D721Med (cell line): Measurements from ENCODE around the gene DOCK6.

Experiments
- DNase-seq: peaks from one replicate; pipeline ENCODE4 v3.0.0; 2011; ENCODE audit warnings: low spot score; ENCODE audit not compliant: insufficient read length
- FAIRE-seq: peaks from 2 replicates; lab custom pipeline; 2011; peaks lifted over from hg19 to GRCh38; lab: Jason Lieb, UNC
- TF ChIP-seq, protein P1 (sequence below): IDR thresholded peaks from 2 replicates; pipeline ENCODE4 v1.5.1; 2012; ENCODE audit warnings: mild to moderate bottlenecking, control low read depth; ENCODE audit not compliant: insufficient read depth; ENCODE audit errors: missing control alignments

Gene DOCK6

DNA sequence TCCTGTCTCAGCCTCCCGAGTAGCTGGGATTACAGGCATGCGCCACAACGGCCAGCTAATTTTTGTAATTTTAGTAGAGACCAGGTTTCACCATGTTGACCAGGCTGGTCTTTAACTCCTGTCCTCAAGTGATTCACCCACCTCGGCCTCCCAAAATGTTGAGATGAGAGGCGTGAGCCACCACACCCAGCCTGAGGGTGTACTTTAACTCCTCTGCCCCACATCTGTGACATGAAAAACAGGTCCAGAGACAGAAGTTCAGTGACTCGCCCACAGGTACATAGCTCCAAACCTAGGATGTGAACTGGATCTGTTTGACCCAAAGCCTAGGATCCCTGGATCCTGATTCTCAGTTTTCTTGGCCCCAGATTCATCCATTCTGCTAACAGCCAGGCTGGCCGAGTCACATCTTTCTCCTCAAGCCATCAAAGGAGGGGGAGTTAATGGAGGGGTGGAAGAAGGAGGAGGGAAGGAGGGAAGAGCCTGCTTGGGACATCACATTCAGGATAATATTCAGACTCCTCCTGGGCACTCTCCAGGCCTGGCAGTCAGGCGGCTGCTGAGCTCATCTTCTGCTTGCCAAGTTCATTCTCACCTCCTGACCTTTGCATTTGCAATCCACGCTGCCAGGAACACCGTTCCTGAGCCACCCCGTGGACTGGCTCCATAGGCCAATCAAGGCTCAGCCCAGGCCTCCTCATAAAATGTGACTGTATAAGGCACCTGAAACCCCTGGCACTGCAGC lies 109.8 kb downstream of the DOCK6 start:
- DNase-seq (no peak), FAIRE-seq (no peak)
- TF ChIP-seq, protein P1, sequence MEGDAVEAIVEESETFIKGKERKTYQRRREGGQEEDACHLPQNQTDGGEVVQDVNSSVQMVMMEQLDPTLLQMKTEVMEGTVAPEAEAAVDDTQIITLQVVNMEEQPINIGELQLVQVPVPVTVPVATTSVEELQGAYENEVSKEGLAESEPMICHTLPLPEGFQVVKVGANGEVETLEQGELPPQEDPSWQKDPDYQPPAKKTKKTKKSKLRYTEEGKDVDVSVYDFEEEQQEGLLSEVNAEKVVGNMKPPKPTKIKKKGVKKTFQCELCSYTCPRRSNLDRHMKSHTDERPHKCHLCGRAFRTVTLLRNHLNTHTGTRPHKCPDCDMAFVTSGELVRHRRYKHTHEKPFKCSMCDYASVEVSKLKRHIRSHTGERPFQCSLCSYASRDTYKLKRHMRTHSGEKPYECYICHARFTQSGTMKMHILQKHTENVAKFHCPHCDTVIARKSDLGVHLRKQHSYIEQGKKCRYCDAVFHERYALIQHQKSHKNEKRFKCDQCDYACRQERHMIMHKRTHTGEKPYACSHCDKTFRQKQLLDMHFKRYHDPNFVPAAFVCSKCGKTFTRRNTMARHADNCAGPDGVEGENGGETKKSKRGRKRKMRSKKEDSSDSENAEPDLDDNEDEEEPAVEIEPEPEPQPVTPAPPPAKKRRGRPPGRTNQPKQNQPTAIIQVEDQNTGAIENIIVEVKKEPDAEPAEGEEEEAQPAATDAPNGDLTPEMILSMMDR, result no peak

DNA sequence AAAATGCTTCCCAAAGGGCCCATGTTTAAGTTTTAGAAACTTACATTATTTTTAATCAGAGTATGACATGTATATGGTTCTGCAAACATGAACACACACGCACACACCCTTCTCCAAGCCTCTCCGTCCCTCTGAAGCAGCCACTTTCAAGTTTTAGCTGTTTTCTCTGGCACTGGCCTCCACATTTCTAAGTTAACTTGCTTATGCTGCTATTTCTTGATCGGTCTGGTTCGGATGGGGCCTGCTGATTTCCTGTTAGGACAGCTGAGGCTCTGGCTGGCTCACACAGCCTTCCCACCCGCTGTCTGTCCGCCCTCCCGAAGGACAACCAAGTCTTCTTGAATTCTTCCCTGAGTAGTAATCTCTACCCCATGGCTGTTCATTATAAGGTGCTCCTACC lies 111.1 kb downstream of the DOCK6 start:
- DNase-seq, result no peak
- FAIRE-seq, result no peak
- TF ChIP-seq, protein P1, result no peak
